ENCODE measurements around the gene POLD2. TPM values are rescaled to one million over a fixed set of nuclear protein-coding genes. Genes with fewer than 3 reads are reported as not detected.

The POLD2 gene
- total and polyA plus RNA-seq, 2 of the 8 experiments (the other 6 are each of a cell fraction or from before 2014, with no cell fraction given), result 148 to 214 TPM

DNA sequence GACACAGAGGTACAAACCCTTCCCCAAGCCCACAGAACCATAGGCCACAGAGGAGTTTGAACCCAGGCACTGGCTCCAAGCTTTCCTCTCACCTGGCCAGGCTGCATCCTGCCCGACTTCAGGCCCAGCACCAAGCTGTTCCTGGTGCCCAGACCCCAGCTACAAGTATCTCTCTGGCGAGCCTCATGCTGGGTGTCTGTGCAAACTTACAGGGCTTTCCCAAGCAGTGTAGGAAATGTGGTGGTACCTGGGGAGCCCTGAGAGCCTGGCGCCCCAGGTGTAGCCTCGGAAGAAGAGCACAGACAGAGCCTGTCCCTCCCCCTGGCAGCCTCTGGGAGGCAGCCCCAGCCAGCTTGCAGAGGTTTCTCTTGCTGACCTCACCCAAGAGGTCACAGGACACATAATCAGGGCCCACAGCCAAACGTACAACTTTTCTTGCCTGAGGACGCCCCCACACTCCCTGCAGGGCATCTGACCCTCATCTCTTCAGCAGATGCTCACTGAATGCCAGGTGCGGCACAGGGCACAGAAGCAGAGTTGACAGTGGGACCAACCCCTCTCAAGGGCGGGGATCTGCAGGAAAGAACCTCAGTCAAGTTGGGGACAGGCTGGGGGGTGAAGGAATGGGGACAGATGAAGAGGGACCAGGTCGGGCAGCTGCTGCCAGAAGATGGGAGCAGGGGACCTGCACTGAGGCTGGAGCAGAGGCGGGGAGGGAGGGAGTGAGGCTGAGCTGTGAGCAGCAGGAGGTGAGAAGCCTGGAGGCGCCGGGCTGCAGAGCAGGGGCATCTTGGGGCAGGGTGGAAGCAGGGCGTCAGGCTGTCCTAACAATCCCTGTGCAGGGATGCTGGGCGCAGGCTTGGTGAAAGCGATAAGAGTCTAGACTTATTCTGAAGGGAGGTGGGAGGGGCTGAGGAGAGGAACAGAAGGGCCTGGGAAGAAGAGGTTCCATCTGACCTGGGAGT, 34.0 kb upstream of the POLD2 start:
- DNase-seq (ENCODE audit: low read depth in 1 of 2, low spot score in 2 of 2) (no peak), FAIRE-seq (no peak)
- no peak overlapping the region for H3K27ac ChIP-seq (ENCODE audit: low read depth, low read length)
- POLR2A ChIA-PET (ENCODE audit: partially characterized antibody), result interaction anchor here (1.4 kb wide), 1 partner anchor 10 kb away, joined by 3 read pairs; no protein-coding TSS in a partner anchor
- H4K20me1 ChIP-seq (replicated peaks in 1 of 2; ENCODE audit: control insufficient read depth in 1 of 2, insufficient read depth in 2 of 2, low read length in 2 of 2), result no peaks in the 10 kb centered on the region
- H3K23me2 ChIP-seq (ENCODE audit: low read depth, low read length), result no peaks in the 10 kb centered on the region
- no peak overlapping the region for H2BK15ac ChIP-seq (ENCODE audit: low read length)
- no peaks in the 10 kb centered on the region for H3K79me2 ChIP-seq (ENCODE audit: control insufficient read depth in 1 of 2, insufficient read depth in 2 of 2, low read length in 2 of 2)
- H3K4me3 ChIP-seq (ENCODE audit: extremely low read depth in 1 of 4, insufficient read depth in 2 of 4, low read depth in 3 of 4, low read length in 4 of 4), result no peak overlapping the region
- H3K27me3 ChIP-seq (replicated peaks in 1 of 4; ENCODE audit: control insufficient read depth in 3 of 4, extremely low read depth in 1 of 4, insufficient read depth in 3 of 4, low read length in 3 of 4), result no peaks in the 10 kb centered on the region; a peak in 1 of 7 replicates
- H3K9ac ChIP-seq (replicated peaks in 1 of 4; ENCODE audit: extremely low read depth in 1 of 4, low read depth in 3 of 4, low read length in 3 of 4), result no peak overlapping the region
- H3K4me1 ChIP-seq (replicated peaks in 1 of 4; ENCODE audit: control insufficient read depth in 3 of 4, insufficient read depth in 4 of 4, low read length in 3 of 4), result no peaks in the 10 kb centered on the region
- H3K14ac ChIP-seq (ENCODE audit: insufficient read length), result no peak overlapping the region
- H3K4ac ChIP-seq (replicated peaks; ENCODE audit: insufficient read length, low read depth, low read length), result no peak overlapping the region
- no peak overlapping the region for H3K23ac ChIP-seq (ENCODE audit: insufficient read length)
- H3K36me3 ChIP-seq (ENCODE audit: control insufficient read depth in 2 of 4, insufficient read depth in 4 of 4, low read length in 3 of 4), result no peaks in the 10 kb centered on the region
- H4K91ac ChIP-seq (replicated peaks; ENCODE audit: insufficient read length, low read length), result no peak overlapping the region
- H3K4me2 ChIP-seq (ENCODE audit: insufficient read depth in 1 of 2, low read depth in 2 of 2, low read length in 2 of 2), result no peak overlapping the region
- CTCF ChIA-PET (ENCODE audit: partially characterized antibody), result interaction anchor here (0.7 to 2.5 kb wide), 8 partner anchors 9 to 55 kb away, joined by 3 to 8 read pairs (median 3); no protein-coding TSS in a partner anchor
- H3K18ac ChIP-seq (ENCODE audit: extremely low read depth, low read length), result no peak overlapping the region
- H2AK5ac ChIP-seq (ENCODE audit: low read depth, low read length), result no peak overlapping the region
- no peak overlapping the region for H2BK20ac ChIP-seq (ENCODE audit: low read length)
- H3K9me3 ChIP-seq (ENCODE audit: insufficient read depth in 2 of 2, low read depth in 1 of 2, low read length in 1 of 2), result no peaks in the 10 kb centered on the region
- H4K8ac ChIP-seq (ENCODE audit: extremely low read depth, insufficient read depth, low read length), result peak overlapping the region; percentile 35; the same call in 1 of the 2 replicates
- no peak overlapping the region for H2BK12ac ChIP-seq (ENCODE audit: low read depth, low read length)
- H2BK5ac ChIP-seq (ENCODE audit: low read depth, low read length), result no peak overlapping the region
- no peak overlapping the region for H4K5ac ChIP-seq (ENCODE audit: insufficient read length, low read depth, low read length)
- WGBS, 2 experiments (ENCODE audit: extremely low coverage in 1 of 2, insufficient coverage in 1 of 2, insufficient read length in 1 of 2, insufficient replicate concordance in 2 of 2, low coverage in 1 of 2, low lambda C conversion rate in 2 of 2, missing lambda C conversion rate in 1 of 2), result 77% methylated on average over 15 of the region's 15 CpGs; no CpG with 5 or more reads in 1 of the 2 experiments
- no peak overlapping the region; the same call in 1 of the 2 replicates for H2AFZ ChIP-seq (ENCODE audit: low read length)
- no peak overlapping the region for H3K56ac ChIP-seq (replicated peaks; ENCODE audit: insufficient read length, low read depth, low read length)
- H3K79me1 ChIP-seq (ENCODE audit: low read depth, low read length), result no peaks in the 10 kb centered on the region
- no peak overlapping the region for H2BK120ac ChIP-seq (replicated peaks; ENCODE audit: low read depth, low read length)
- TF ChIP-seq NRF1 (IDR thresholded peaks at IDR 0.05; ENCODE audit: low read depth, low read length) (no peak), HDAC6 (IDR thresholded peaks at IDR 0.05; ENCODE audit: low read depth, low read length) (no peak), TCF12 (IDR thresholded peaks at IDR 0.05; ENCODE audit: low read depth, low read length) (no peak), JUN (IDR thresholded peaks at IDR 0.05; ENCODE audit: low read depth, low read length) (no peak), RAD21 (IDR thresholded peaks at IDR 0.05 in 1 of 2, conservative IDR thresholded peaks at IDR 0.05 in 1 of 2; ENCODE audit: low read depth in 2 of 2, low read length in 2 of 2) (peak; percentile 49 to 58), RNF2 (IDR thresholded peaks at IDR 0.05; ENCODE audit: borderline replicate concordance, low read depth, low read length, missing control alignments, poor library complexity, severe bottlenecking) (no peak), SUZ12 (IDR thresholded peaks at IDR 0.05; ENCODE audit: low read length) (no peak), GABPA (IDR thresholded peaks at IDR 0.05; ENCODE audit: borderline replicate concordance, insufficient read depth, low read length) (no peak), E2F6 (IDR thresholded peaks at IDR 0.05) (no peak), RFX5 (IDR thresholded peaks at IDR 0.05; ENCODE audit: borderline replicate concordance, low read depth, low read length) (no peak)

Data from H1 (cell line).